Measurements from ENCODE around the gene ALOX5AP. TPM values are rescaled to one million over a fixed set of nuclear protein-coding genes. Genes with fewer than 3 reads are reported as not detected.
A peak's percentile ranks its signal among the peaks of the same experiment; 100 is the strongest.

ALOX5AP gene
- total RNA-seq, 1 donor from 2014 or later = 0.85 TPM

- DNase-seq (ENCODE audit: low read depth) = peak; percentile 69
Observed at GRCh38 chr13:30796631-30797601, 61.6 kb downstream of the ALOX5AP start.

DNA sequence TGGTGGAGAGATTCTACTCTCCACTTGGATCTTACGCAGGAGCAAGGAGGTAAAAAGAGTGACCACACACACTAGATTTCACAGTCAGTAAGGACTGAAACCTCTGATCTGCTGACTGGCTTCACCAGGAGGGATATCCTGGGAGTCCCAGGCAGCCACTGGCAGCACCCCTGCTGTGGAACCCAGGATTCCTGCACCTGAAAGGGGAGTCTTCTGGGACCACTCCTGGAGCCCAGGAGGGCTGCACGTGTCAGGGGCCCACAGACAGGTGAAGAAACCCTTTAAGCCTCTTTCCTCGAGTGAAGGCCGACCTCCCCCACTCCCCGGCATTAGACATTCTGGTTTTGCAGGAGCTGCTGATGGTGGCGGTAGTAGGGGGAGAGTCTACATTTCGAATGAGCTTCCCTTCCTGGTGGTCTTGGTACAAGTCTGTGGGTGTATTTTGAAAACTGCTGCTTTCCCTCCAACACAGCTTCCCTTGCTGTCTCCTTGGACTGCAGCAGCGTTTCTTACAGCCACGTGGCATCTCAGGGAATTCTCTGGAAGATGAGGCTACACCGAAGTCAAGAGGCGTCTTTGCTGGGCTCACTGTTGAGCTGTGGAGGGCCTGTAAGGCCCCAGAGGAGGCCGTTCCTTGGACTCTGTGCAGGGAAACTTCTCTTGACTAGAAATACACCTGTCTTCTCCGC, 62.6 kb downstream of the ALOX5AP start:
- no peak for DNase-seq (ENCODE audit: low read depth)

GRCh38 chr13:30798776-30799355, 63.5 kb downstream of the ALOX5AP start:
- DNase-seq (ENCODE audit: low read depth) = no peak

DNA sequence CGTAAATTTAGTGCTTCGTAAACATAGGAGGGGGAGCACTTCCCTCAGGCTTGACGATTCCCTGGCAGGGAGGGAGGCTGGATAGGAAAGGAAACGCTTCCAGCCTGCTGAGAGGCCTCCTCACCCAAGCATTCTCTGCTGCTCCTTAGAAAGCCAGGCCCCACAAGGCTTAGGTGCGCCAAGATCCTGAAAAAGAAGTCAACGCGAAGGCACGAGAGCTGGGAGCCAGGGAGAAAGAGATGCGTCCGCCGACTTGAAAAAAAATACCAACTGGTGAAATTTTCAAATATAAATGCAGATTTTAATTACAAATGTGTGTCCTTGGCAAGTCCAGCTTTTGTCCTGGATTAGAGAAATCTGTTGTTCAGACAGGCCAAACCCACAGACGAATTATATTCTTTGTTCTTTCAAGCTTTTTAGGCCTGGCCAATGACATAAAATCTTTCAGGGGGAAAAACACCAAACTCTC, 64.0 kb downstream of the ALOX5AP start:
- DNase-seq (ENCODE audit: low read depth) = no peak

GRCh38 chr13:30800107-30800506, 64.8 kb downstream of the ALOX5AP start:
- DNase-seq (ENCODE audit: low read depth) = no peak

DNA sequence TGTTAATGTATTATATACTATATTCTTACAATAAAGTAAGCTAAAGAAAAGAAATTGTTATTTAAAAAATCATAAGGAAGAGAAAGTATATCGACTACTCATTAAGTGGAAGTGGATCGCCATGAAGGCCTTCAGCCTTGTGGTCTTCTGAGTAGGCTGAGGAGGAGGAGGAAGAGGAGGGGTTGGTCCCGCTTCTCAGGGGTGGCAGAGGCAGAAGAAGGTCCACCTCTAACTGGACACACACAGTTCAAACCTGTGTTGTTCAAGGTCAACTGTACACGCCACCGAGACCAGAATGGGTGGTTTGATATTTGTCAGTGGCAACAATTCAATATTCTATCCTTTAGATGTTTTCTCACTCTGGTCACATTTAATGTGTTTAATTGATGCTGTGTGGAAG, 67.2 kb downstream of the ALOX5AP start:
- no peak for DNase-seq (ENCODE audit: low read depth)

- DNase-seq (ENCODE audit: low read depth) = peak; percentile 50
Observed at GRCh38 chr13:30802953-30803478, 67.7 kb downstream of the ALOX5AP start.

DNA sequence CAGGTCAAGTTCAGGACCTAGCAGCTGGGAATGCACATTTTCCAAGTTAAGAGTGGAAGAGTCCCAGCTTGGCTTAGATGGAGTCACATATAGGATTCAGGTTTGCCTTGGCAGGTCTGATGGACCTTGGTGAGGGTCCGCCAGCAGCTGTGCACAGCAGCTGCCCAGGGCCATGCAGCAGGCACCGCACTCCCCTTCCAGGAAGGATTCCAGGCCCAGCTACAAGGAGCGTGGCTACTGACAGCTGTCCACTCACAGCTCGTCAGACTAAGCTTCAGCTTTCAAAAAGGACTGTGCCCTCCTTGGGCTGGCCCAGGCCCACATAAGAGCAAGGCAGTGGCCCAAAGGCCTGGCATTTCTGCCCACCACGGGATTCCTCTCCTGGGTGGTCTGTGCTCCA, 68.4 kb downstream of the ALOX5AP start:
- no peak for DNase-seq (ENCODE audit: low read depth)

GRCh38 chr13:30804474-30804873, 69.1 kb downstream of the ALOX5AP start:
- no peak for DNase-seq (ENCODE audit: low read depth)

- DNase-seq (ENCODE audit: low read depth) = no peak
Observed at GRCh38 chr13:30805132-30805537, 69.8 kb downstream of the ALOX5AP start.

GRCh38 chr13:30805603-30806011, 70.3 kb downstream of the ALOX5AP start:
- no peak for DNase-seq (ENCODE audit: low read depth)

- peak; percentile 75 for DNase-seq (ENCODE audit: low read depth)
Observed at GRCh38 chr13:30806784-30807183, 71.4 kb downstream of the ALOX5AP start.

- DNase-seq (ENCODE audit: low read depth) = no peak
Observed at GRCh38 chr13:30807392-30807791, 72.0 kb downstream of the ALOX5AP start.

- DNase-seq (ENCODE audit: low read depth) = no peak
Observed at GRCh38 chr13:30808600-30808999, 73.3 kb downstream of the ALOX5AP start.

- no peak for DNase-seq (ENCODE audit: low read depth)
Observed at GRCh38 chr13:30809787-30810186, 74.4 kb downstream of the ALOX5AP start.

DNA sequence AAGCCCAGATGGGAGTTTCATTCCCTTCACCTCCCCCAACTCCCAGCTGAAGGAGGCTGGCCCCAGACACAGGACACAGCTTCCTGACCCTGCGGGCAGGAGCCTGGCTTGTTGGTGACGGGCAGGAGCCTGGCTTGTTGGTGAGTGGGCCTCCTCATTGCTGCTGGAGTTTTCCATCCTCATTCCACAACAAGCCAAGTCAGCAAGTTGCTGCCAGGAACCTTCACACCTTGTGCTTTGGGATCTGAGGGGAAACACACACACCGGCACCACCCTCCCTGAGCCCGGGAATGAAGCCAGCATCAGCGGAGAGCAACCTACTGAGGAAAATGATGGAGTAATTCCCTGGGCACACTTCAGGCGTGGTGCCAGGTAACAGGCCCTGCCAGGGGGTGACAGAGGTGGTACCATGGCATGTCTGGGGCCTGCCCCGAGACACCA, 74.9 kb downstream of the ALOX5AP start:
- DNase-seq (ENCODE audit: low read depth) = no peak

DNA sequence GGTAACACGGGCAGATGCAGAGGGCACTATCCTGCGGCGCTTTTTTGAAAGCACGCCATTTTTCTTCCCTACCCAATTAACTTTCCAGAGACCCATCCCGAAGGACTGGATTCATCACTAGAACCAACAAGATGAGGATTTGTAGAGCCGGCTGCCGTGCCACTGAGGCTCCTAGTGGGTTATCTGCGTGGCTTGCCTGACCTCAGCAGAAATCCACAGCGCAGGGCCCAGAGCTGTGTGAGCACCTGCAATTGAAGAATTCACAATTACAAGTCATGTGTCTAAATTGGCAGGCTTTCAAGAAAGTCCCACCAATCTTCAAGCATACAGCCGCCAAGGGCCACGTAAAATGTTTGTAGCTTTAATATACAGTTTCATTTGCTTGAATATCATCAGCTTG, 75.5 kb downstream of the ALOX5AP start:
- no peak for DNase-seq (ENCODE audit: low read depth)

Other genes starting within 250 kb of the ALOX5AP start
- 15.6 and 26.7 TPM in 2 replicates for gene USPL1, start 117.6 kb upstream of the ALOX5AP start, total RNA-seq
- gene MEDAG, start 170.7 kb downstream of the ALOX5AP start, total RNA-seq = 0.10 and 0.17 TPM in 2 replicates
- gene TEX26, start 197.1 kb downstream of the ALOX5AP start, total RNA-seq = not detected in 2 replicates

All from renal cortical epithelial cell (primary cell).